A549 (cell line): ENCODE results near the gene ACADM. TPM values are rescaled to one million over a fixed set of nuclear protein-coding genes. Genes with fewer than 3 reads are reported as not detected.
"Not testable (repeated sequence)": the region's sequence is repeated elsewhere in the genome, so short reads cannot be mapped to it uniquely, and the experiment has no call there.

Experiments
- ATAC-seq, 2 experiments: fragments of 200-7000 bp in 1 of 2; fragments of >200 bp in 1 of 2; cut with Nextera tagmentation in 1 of 2; cut with Tn5 transposase in 1 of 2; 3 replicates each; pipeline versions ENCODE4 v1.8.0 to v1.9.1; 2018 to 2020; ENCODE audit warnings: mild to moderate bottlenecking in 1 of 2, moderate library complexity in 1 of 2
- CTCF ChIA-PET: fragments of 300-600 bp; sonication (Branson Sonifier 250); formaldehyde crosslinking; extraction: SDS; loops from one replicate; lab custom pipeline; 2021; ENCODE audit warnings: antibody characterized with exemption, inconsistent platforms; lab: Yijun Ruan, JAX
- POLR2A ChIA-PET: fragments of 350-600 bp; formaldehyde crosslinking; extraction: SDS; loops from one replicate; lab custom pipeline; 2021; ENCODE audit warnings: antibody characterized with exemption, inconsistent platforms; lab: Yijun Ruan, JAX
- DNase-seq, 2 experiments: peaks; one replicate each; pipeline versions ENCODE4 v3.0.0 to v3.0.0-alpha.2; 2011 to 2016; ENCODE audit warnings: low read depth in 1 of 2, low spot score in 1 of 2
- FAIRE-seq: peaks from 2 replicates; lab custom pipeline; 2011; peaks lifted over from hg19 to GRCh38; lab: Jason Lieb, UNC
- H3K27ac ChIP-seq, 2 experiments: fragments of >200 bp; sonication (Bioruptor Twin); formaldehyde crosslinking; 3 replicates each; pipeline ENCODE4 v1.5.1; 2016 to 2017
- H3K4me1 ChIP-seq: fragments of >200 bp; sonication (Bioruptor Twin); formaldehyde crosslinking; 3 replicates; pipeline ENCODE4 v1.6.1; 2016
- H3K4me2 ChIP-seq: fragments of >200 bp; sonication (Bioruptor Twin); formaldehyde crosslinking; 3 replicates; pipeline ENCODE4 v1.6.1; 2016
- H3K4me3 ChIP-seq: fragments of >200 bp; sonication (Bioruptor Twin); formaldehyde crosslinking; 3 replicates; pipeline ENCODE4 v1.5.1; 2016
- H3K9me3 ChIP-seq: fragments of >200 bp; sonication (Bioruptor Twin); formaldehyde crosslinking; 3 replicates; pipeline ENCODE4 v1.6.1; 2016
- BCL3 ChIP-seq: fragments of >200 bp; sonication (Bioruptor Twin); formaldehyde crosslinking; IDR thresholded peaks from 3 replicates; pipeline ENCODE4 v1.6.1; 2016
- CHD2 ChIP-seq: fragments of 150-350 bp; IDR thresholded peaks from 2 replicates; pipeline ENCODE4 v1.6.1; 2014; ENCODE audit warnings: low read length; ENCODE audit not compliant: partially characterized antibody
- CTCF ChIP-seq: fragments of >200 bp; sonication (Bioruptor Twin); formaldehyde crosslinking; IDR thresholded peaks from 3 replicates; pipeline ENCODE4 v1.5.1; 2016
- EHF ChIP-seq: fragments of 250-450 bp; sonication (Bioruptor Pico); IDR thresholded peaks from 2 replicates; pipeline ENCODE4 v1.5.0; 2020; ENCODE audit warnings: mild to moderate bottlenecking
- EHMT2 ChIP-seq: fragments of 200-600 bp; sonication (generic); IDR thresholded peaks from 2 replicates; pipeline ENCODE4 v1.6.1; 2016; ENCODE audit warnings: antibody characterized with exemption, low read depth, mild to moderate bottlenecking, moderate library complexity
- EP300 ChIP-seq, 2 experiments: fragments of >200 bp; sonication (Bioruptor Twin); formaldehyde crosslinking; IDR thresholded peaks; 2 replicates in 1 of 2; 3 replicates in 1 of 2; pipeline ENCODE4 v1.6.1; 2016 to 2017
- FOSB ChIP-seq: fragments of 250-450 bp; sonication (Bioruptor Pico); IDR thresholded peaks from 2 replicates; pipeline ENCODE4 v1.5.0; 2020; ENCODE audit warnings: mild to moderate bottlenecking, moderate library complexity
- FOXS1 ChIP-seq: fragments of 250-450 bp; sonication (Bioruptor Pico); IDR thresholded peaks from 2 replicates; pipeline ENCODE4 v1.5.0; 2020; ENCODE audit warnings: mild to moderate bottlenecking, moderate library complexity
- HDAC2 ChIP-seq: fragments of 200-600 bp; sonication (generic); IDR thresholded peaks from 2 replicates; pipeline ENCODE4 v1.6.1; 2016
- HMGXB4 ChIP-seq: fragments of 250-450 bp; sonication (Bioruptor Pico); IDR thresholded peaks from 2 replicates; pipeline ENCODE4 v1.5.0; 2021; ENCODE audit warnings: mild to moderate bottlenecking, moderate library complexity, borderline replicate concordance
- HOXA7 ChIP-seq: fragments of 250-450 bp; sonication (Bioruptor Pico); IDR thresholded peaks from 2 replicates; pipeline ENCODE4 v1.5.0; 2020; ENCODE audit warnings: mild to moderate bottlenecking, moderate library complexity
- KDM1A ChIP-seq: fragments of 200-600 bp; sonication (generic); IDR thresholded peaks from 2 replicates; pipeline ENCODE4 v1.6.1; 2016; ENCODE audit warnings: low read depth, mild to moderate bottlenecking
- MAX ChIP-seq: IDR thresholded peaks from 2 replicates; pipeline ENCODE4 v1.6.1; 2012
- MAZ ChIP-seq: fragments of 150-350 bp; IDR thresholded peaks from 2 replicates; pipeline ENCODE4 v1.6.1; 2014; ENCODE audit warnings: antibody characterized with exemption, low read depth, low read length, borderline replicate concordance
- MYC ChIP-seq: IDR thresholded peaks from 2 replicates; pipeline ENCODE4 v1.6.1; 2012; ENCODE audit warnings: mild to moderate bottlenecking, inconsistent platforms, low read length, improper control_type of control experiment, borderline replicate concordance
- NFE2L2 ChIP-seq: fragments of 150-350 bp; conservative IDR thresholded peaks from 2 replicates; pipeline ENCODE4 v1.6.1; 2014; ENCODE audit warnings: low read length
- NR3C1 ChIP-seq: fragments of >200 bp; sonication (Bioruptor Twin); formaldehyde crosslinking; IDR thresholded peaks from 3 replicates; pipeline ENCODE4 v1.6.1; 2017
- PHF8 ChIP-seq: fragments of 200-600 bp; sonication (generic); IDR thresholded peaks from 2 replicates; pipeline ENCODE4 v1.6.1; 2016; ENCODE audit warnings: low read depth, mild to moderate bottlenecking, antibody characterized with exemption, moderate library complexity, borderline replicate concordance
- POLR2A ChIP-seq: IDR thresholded peaks from 2 replicates; pipeline ENCODE4 v1.6.1; 2012; ENCODE audit warnings: mild to moderate bottlenecking, low read length
- POLR2AphosphoS2 ChIP-seq: conservative IDR thresholded peaks from 2 replicates; pipeline ENCODE4 v1.6.1; 2012; ENCODE audit warnings: low read length, improper control_type of control experiment, inconsistent platforms
- TP53 ChIP-seq: fragments of 250-450 bp; sonication (Bioruptor Pico); IDR thresholded peaks from 2 replicates; pipeline ENCODE4 v1.5.0; 2021; ENCODE audit warnings: mild to moderate bottlenecking, moderate library complexity
- WGBS: methylation state at CpG from one replicate; pipeline ENCODE4 v1.1.6; 2017; ENCODE audit errors: missing lambda C conversion rate; 5-methylcytosine and 5-hydroxymethylcytosine counted together
- polyA plus RNA-seq, 4 experiments: library from polyadenylated mRNA; depleted of rRNA in 3 of 4; stranded (reverse); fragments of >200 nt; fragmentation: RNase III in 1 of 4; extraction: RNeasy Plus Mini Kit Qiagen cat#74134 plus additional on column Dnase treatment in 1 of 4; gene quantifications; 2 replicates in 3 of 4; 3 replicates in 1 of 4; pipeline ENCODE4 v1.2.3, GENCODE V29; 2011 to 2017

Gene ACADM
- polyA plus RNA-seq, 2 of the 4 experiments (the other 2 are of a cell fraction) = 45.1 to 45.4 TPM

GRCh38 chr1:75768016-75768415, 43.5 kb downstream of the ACADM start:
- Histone ChIP-seq H3K9me3 (no peaks in the 10 kb centered on the region), H3K4me3 (no peak overlapping the region), H3K4me1 (peaks cover 9% of the 10 kb centered on the region; the same call in 2 of the 3 replicates), H3K27ac (no peak overlapping the region), H3K4me2 (no peak overlapping the region)
- CTCF ChIA-PET = interaction anchor here (0.6 kb wide), 1 partner anchor 379 kb away, joined by 3 read pairs; no protein-coding TSS in a partner anchor
- POLR2A ChIA-PET = no interaction called here
- FAIRE-seq = no peak
- TF ChIP-seq NFE2L2 = no peak
- TF ChIP-seq TP53 (CRISPR knock-in tag) = no peak
- TF ChIP-seq EP300 (IDR thresholded peaks at IDR 0.05) = no peak
- TF ChIP-seq NR3C1 = no peak
- no peak for TF ChIP-seq KDM1A
- no peak for TF ChIP-seq PHF8
- no peak for TF ChIP-seq EHF (CRISPR knock-in tag)
- no peak for TF ChIP-seq CTCF
- TF ChIP-seq MAZ = no peak
- no peak for TF ChIP-seq EHMT2
- no peak for TF ChIP-seq POLR2A
- no peak for TF ChIP-seq MYC
- TF ChIP-seq, all 56 proteins: peak for 0
- no peak for ATAC-seq
- DNase-seq = no peak
- 58% methylated on average over 1 of the region's 1 CpG for WGBS

GRCh38 chr1:75770761-75771160, 46.3 kb downstream of the ACADM start:
- DNase-seq (no peak), ATAC-seq (no peak), FAIRE-seq (no peak)
- H3K4me3 ChIP-seq = no peak overlapping the region
- no peak overlapping the region for H3K27ac ChIP-seq
- WGBS = 61% methylated on average over 1 of the region's 1 CpG
- H3K4me2 ChIP-seq = no peak overlapping the region
- ChIA-PET POLR2A (no interaction called here), CTCF (no interaction called here)
- no peak for TF ChIP-seq MAX
- no peak for TF ChIP-seq NR3C1
- no peak for TF ChIP-seq NFE2L2
- TF ChIP-seq CHD2 = no peak
- no peak for TF ChIP-seq BCL3
- TF ChIP-seq FOXS1 (CRISPR knock-in tag) = no peak
- TF ChIP-seq EP300 (IDR thresholded peaks at IDR 0.05) = no peak
- TF ChIP-seq HOXA7 (CRISPR knock-in tag) = no peak
- TF ChIP-seq FOSB (CRISPR knock-in tag) = no peak
- no peak for TF ChIP-seq HMGXB4 (CRISPR knock-in tag)
- no peaks in the 10 kb centered on the region for H3K9me3 ChIP-seq
- peaks cover 3% of the 10 kb centered on the region; the same call in 2 of the 3 replicates for H3K4me1 ChIP-seq

- DNase-seq = no peak
- ChIA-PET POLR2A (no interaction called here), CTCF (no interaction called here)
- ATAC-seq = no peak
- Histone ChIP-seq H3K27ac (no peak overlapping the region), H3K4me3 (no peak overlapping the region), H3K4me1 (no peaks in the 10 kb centered on the region), H3K9me3 (no peaks in the 10 kb centered on the region), H3K4me2 (no peak overlapping the region)
- FAIRE-seq = no peak
- 45% methylated on average over 3 of the region's 3 CpGs for WGBS
- TF ChIP-seq NFE2L2 (no peak), POLR2AphosphoS2 (no peak), HDAC2 (no peak)
Measured at GRCh38 chr1:75771978-75772377, 47.5 kb downstream of the ACADM start.

- H3K27ac ChIP-seq, H3K9me3 ChIP-seq, POLR2A ChIA-PET, DNase-seq, FAIRE-seq, H3K4me3 ChIP-seq, ATAC-seq, H3K4me2 ChIP-seq, CTCF ChIA-PET, H3K4me1 ChIP-seq: not testable (repeated sequence)
- 86% methylated on average over 2 of the region's 4 CpGs for WGBS
Measured at GRCh38 chr1:75777812-75778211, 53.3 kb downstream of the ACADM start.

- H3K9me3 ChIP-seq, CTCF ChIA-PET, H3K27ac ChIP-seq, DNase-seq, H3K4me3 ChIP-seq, FAIRE-seq, ATAC-seq, H3K4me2 ChIP-seq, H3K4me1 ChIP-seq, POLR2A ChIA-PET: not testable (repeated sequence)
- WGBS = 80% methylated on average over 5 of the region's 5 CpGs
Measured at GRCh38 chr1:75778694-75779093, 54.2 kb downstream of the ACADM start.

- ATAC-seq, H3K4me3 ChIP-seq, DNase-seq, FAIRE-seq, H3K4me2 ChIP-seq, CTCF ChIA-PET, H3K9me3 ChIP-seq, POLR2A ChIA-PET, H3K4me1 ChIP-seq, H3K27ac ChIP-seq: not testable (repeated sequence)
- WGBS = 35% methylated on average over 4 of the region's 4 CpGs
Measured at GRCh38 chr1:75780183-75780582, 55.7 kb downstream of the ACADM start.
